Dendritic cell treated with granulocyte-macrophage colony-stimulating factor and Interleukin-4, amounts not matched to agents 40 ng/mL and 50 ng/mL, for 4 days (primary cell): ENCODE results near the gene NPHP4.

Source experiments
- H3K27ac Mint-ChIP-seq: one replicate; pipeline ENCODE4 v1.8.0; 2022; ENCODE audit warnings: mild to moderate bottlenecking, mixed read lengths
- H3K27me3 Mint-ChIP-seq: one replicate; pipeline ENCODE4 v1.8.0; 2022; ENCODE audit warnings: mild to moderate bottlenecking, mixed read lengths
- H3K36me3 Mint-ChIP-seq: one replicate; pipeline ENCODE4 v1.8.0; 2022; ENCODE audit warnings: low read depth, mixed read lengths
- H3K4me1 Mint-ChIP-seq: one replicate; pipeline ENCODE4 v1.8.0; 2022; ENCODE audit warnings: low read depth, mixed read lengths
- H3K4me3 Mint-ChIP-seq: one replicate; pipeline ENCODE4 v1.8.0; 2022; ENCODE audit warnings: mild to moderate bottlenecking, moderate library complexity, mixed read lengths
- H3K9me3 Mint-ChIP-seq: one replicate; pipeline ENCODE4 v1.8.0; 2022; ENCODE audit warnings: mixed read lengths
- intact Hi-C: fragments of 100-400 bp; cut with micrococcal nuclease; formaldehyde crosslinking; loops from one replicate; pipeline ENCODE4 v1.15.0; 2022

The NPHP4 gene

DNA sequence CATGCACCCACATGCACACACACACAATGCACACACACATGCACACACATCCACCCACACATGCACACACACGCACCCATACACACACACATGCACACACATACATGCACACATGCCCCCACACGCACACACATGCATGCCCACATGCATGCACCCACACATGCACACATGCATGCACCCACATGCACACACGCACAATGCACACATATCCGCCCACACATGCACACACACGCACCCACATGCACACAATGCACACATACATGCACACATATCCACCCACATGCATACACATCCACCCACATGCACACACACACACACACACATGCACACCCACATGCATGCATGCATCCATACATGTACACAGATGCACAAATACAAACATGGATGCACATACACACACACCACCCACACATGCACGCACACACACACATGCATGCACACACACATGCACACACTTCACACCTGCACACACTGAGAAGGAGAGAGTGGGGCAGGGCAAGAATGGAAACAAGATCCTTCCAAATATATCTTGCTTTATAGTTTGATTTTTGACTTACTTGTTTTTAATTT is 123.2 kb downstream of the NPHP4 start:
- peaks cover 39% of the 10 kb centered on the region for H3K36me3 Mint-ChIP-seq
- intact Hi-C loops = no loop called here
- H3K27ac Mint-ChIP-seq = no peak overlapping the region
- no peaks in the 10 kb centered on the region for H3K27me3 Mint-ChIP-seq
- no peaks in the 10 kb centered on the region for H3K4me1 Mint-ChIP-seq
- peaks cover 8% of the 10 kb centered on the region for H3K9me3 Mint-ChIP-seq
- H3K4me3 Mint-ChIP-seq = no peak overlapping the region

GRCh38 chr1:5865774-5866173 is 126.5 kb downstream of the NPHP4 start:
- peaks cover 8% of the 10 kb centered on the region for H3K9me3 Mint-ChIP-seq
- no peaks in the 10 kb centered on the region for H3K27me3 Mint-ChIP-seq
- intact Hi-C loops = no loop called here
- H3K27ac Mint-ChIP-seq = no peak overlapping the region
- H3K4me3 Mint-ChIP-seq = no peak overlapping the region
- peaks cover 45% of the 10 kb centered on the region for H3K36me3 Mint-ChIP-seq
- no peaks in the 10 kb centered on the region for H3K4me1 Mint-ChIP-seq

GRCh38 chr1:5865056-5865455 is 127.2 kb downstream of the NPHP4 start:
- Mint-ChIP-seq H3K36me3 (peaks cover 45% of the 10 kb centered on the region), H3K9me3 (peaks cover 8% of the 10 kb centered on the region), H3K27me3 (no peaks in the 10 kb centered on the region), H3K4me3 (no peak overlapping the region), H3K27ac (no peak overlapping the region), H3K4me1 (no peaks in the 10 kb centered on the region)
- intact Hi-C loops = no loop called here

DNA sequence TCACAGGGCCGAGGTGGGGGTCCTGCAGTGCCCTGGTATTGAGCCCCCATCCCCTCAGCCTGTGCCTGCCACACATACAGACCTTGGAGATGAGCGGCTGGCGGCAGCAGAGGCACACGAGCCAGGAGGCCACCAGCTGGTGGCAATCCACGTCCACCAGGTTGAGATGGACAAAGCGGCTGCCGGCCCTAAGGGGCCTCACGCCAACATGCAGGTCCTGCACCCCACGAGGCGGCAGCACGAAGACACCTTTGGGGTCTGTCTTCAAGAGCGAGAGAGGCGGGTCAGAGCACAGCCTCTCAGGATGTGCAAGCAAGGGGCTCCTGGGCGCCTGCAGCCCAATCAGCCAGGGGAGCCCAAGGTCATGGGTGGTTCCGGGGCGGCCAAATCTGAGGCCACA is 128.0 kb downstream of the NPHP4 start:
- no peak overlapping the region for H3K4me3 Mint-ChIP-seq
- peaks cover 45% of the 10 kb centered on the region for H3K36me3 Mint-ChIP-seq
- no peaks in the 10 kb centered on the region for H3K27me3 Mint-ChIP-seq
- H3K9me3 Mint-ChIP-seq = peaks cover 8% of the 10 kb centered on the region
- intact Hi-C loops = no loop called here
- H3K4me1 Mint-ChIP-seq = no peaks in the 10 kb centered on the region
- no peak overlapping the region for H3K27ac Mint-ChIP-seq

GRCh38 chr1:5863238-5863637 is 129.0 kb downstream of the NPHP4 start:
- no peak overlapping the region for H3K27ac Mint-ChIP-seq

GRCh38 chr1:5861871-5862825 is 130.1 kb downstream of the NPHP4 start:
- Mint-ChIP-seq H3K9me3 (no peaks in the 10 kb centered on the region), H3K4me3 (no peak overlapping the region), H3K36me3 (peaks cover 35% of the 10 kb centered on the region), H3K27me3 (no peaks in the 10 kb centered on the region), H3K4me1 (no peaks in the 10 kb centered on the region), H3K27ac (no peak overlapping the region)
- intact Hi-C loops = no loop called here

More at GRCh38 chr1:5863238-5863637, 129.0 kb downstream of the NPHP4 start:
- H3K9me3 Mint-ChIP-seq = no peaks in the 10 kb centered on the region
- no peak overlapping the region for H3K4me3 Mint-ChIP-seq
- H3K27me3 Mint-ChIP-seq = no peaks in the 10 kb centered on the region
- intact Hi-C loops = no loop called here
- peaks cover 45% of the 10 kb centered on the region for H3K36me3 Mint-ChIP-seq
- no peaks in the 10 kb centered on the region for H3K4me1 Mint-ChIP-seq

- H3K36me3 Mint-ChIP-seq = peaks cover 23% of the 10 kb centered on the region
These were observed 131.9 kb downstream of the NPHP4 start for GRCh38 chr1:5860277-5860676.

DNA sequence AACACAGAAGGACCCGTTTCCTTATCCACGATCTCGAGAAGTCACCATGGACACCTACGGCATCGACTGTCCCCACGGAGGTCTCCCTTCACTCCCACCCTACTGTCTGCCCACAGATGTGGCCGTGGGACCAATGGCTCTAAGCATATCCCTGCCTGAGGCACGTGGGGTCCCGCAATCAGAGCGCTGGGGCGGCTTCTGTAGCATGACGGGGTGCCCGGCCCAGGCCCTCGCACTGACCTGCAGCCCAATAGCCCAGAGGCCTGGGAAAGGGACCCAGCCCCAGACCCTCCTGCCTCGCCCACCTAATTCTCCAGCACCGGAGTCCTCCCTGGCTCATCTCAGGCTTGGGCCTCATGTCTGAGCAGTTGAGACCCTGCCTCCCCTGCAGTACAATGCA is 132.5 kb downstream of the NPHP4 start:
- no peaks in the 10 kb centered on the region for H3K9me3 Mint-ChIP-seq
- H3K4me1 Mint-ChIP-seq = no peaks in the 10 kb centered on the region
- H3K36me3 Mint-ChIP-seq = peaks cover 23% of the 10 kb centered on the region
- intact Hi-C loops = no loop called here
- H3K27me3 Mint-ChIP-seq = no peaks in the 10 kb centered on the region
- H3K27ac Mint-ChIP-seq = no peak overlapping the region
- H3K4me3 Mint-ChIP-seq = no peak overlapping the region

More at GRCh38 chr1:5860277-5860676, 131.9 kb downstream of the NPHP4 start:
- no peaks in the 10 kb centered on the region for H3K9me3 Mint-ChIP-seq
- intact Hi-C loops = no loop called here
- no peaks in the 10 kb centered on the region for H3K27me3 Mint-ChIP-seq
- H3K27ac Mint-ChIP-seq = no peak overlapping the region
- H3K4me3 Mint-ChIP-seq = no peak overlapping the region
- H3K4me1 Mint-ChIP-seq = no peaks in the 10 kb centered on the region

- H3K27me3 Mint-ChIP-seq = no peaks in the 10 kb centered on the region
- H3K4me1 Mint-ChIP-seq = no peaks in the 10 kb centered on the region
- H3K36me3 Mint-ChIP-seq = peaks cover 20% of the 10 kb centered on the region
- no peak overlapping the region for H3K27ac Mint-ChIP-seq
- no peak overlapping the region for H3K4me3 Mint-ChIP-seq
- H3K9me3 Mint-ChIP-seq = no peaks in the 10 kb centered on the region
- intact Hi-C loops = no loop called here
These were observed 133.3 kb downstream of the NPHP4 start for GRCh38 chr1:5858844-5859407.

- H3K4me3 Mint-ChIP-seq = no peak overlapping the region
- intact Hi-C loops = no loop called here
- H3K27me3 Mint-ChIP-seq = no peaks in the 10 kb centered on the region
- peaks cover 13% of the 10 kb centered on the region for H3K36me3 Mint-ChIP-seq
- no peak overlapping the region for H3K27ac Mint-ChIP-seq
- no peaks in the 10 kb centered on the region for H3K9me3 Mint-ChIP-seq
- H3K4me1 Mint-ChIP-seq = no peaks in the 10 kb centered on the region
These were observed 134.0 kb downstream of the NPHP4 start for GRCh38 chr1:5858246-5858645.

GRCh38 chr1:5857508-5858090 is 134.6 kb downstream of the NPHP4 start:
- H3K27ac Mint-ChIP-seq = no peak overlapping the region
- no peaks in the 10 kb centered on the region for H3K27me3 Mint-ChIP-seq
- H3K9me3 Mint-ChIP-seq = no peaks in the 10 kb centered on the region
- no peak overlapping the region for H3K4me3 Mint-ChIP-seq
- intact Hi-C loops = no loop called here
- H3K4me1 Mint-ChIP-seq = no peaks in the 10 kb centered on the region
- peaks cover 7% of the 10 kb centered on the region for H3K36me3 Mint-ChIP-seq

DNA sequence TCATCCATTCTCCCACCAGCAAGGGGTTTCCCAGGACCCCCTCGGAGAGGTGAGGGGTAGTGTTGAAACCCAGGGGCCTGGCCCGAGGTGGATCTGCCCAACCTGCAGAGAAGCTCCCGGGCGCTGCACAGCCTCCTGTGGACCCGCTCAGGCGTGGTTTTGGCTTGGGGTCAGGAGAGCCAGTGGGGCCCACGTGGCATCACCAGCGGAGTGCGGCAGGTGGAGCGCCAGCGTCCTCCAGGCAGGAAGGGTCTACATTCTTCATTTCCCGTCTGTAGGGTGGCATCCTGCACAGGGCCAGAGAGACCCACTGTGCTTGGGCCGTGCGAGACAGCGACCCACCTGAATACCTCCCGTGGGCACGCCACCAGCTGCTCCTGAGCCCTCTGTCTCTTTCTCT is 135.2 kb downstream of the NPHP4 start:
- Mint-ChIP-seq H3K4me3 (no peak overlapping the region), H3K36me3 (peaks cover 1% of the 10 kb centered on the region), H3K4me1 (no peaks in the 10 kb centered on the region), H3K27ac (no peak overlapping the region), H3K27me3 (no peaks in the 10 kb centered on the region), H3K9me3 (no peaks in the 10 kb centered on the region)
- intact Hi-C loops = no loop called here

DNA sequence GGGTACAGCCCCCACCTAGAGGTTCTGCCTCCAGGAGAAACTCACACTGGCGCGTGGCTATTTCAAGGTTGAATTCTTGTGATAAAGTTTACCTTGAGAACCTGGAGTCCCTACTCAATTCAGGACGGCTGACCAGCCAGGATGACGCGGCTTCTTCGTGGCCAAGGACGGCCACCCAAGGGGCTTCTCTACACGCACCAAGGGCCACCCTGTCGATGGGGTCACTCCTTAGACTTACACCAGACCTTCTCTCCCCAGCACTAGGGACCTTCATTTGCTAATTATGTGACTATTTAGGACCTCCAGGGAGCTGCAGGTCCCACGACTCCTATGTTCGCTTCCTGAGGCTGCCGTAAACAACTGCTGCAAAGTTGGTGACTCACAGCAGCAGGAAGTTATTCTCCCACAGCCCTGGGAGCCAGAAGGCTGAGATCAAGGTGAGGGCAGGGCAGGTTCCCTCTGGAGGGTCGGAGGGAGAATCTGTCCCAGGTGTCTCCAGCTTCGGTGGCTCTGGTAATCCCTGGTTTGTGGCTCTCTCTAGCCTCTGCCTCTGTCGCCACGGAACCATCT is 135.9 kb downstream of the NPHP4 start:
- intact Hi-C loops = no loop called here
- H3K4me1 Mint-ChIP-seq = no peaks in the 10 kb centered on the region
- no peaks in the 10 kb centered on the region for H3K36me3 Mint-ChIP-seq
- H3K9me3 Mint-ChIP-seq = no peaks in the 10 kb centered on the region
- H3K4me3 Mint-ChIP-seq = no peak overlapping the region
- no peak overlapping the region for H3K27ac Mint-ChIP-seq
- no peaks in the 10 kb centered on the region for H3K27me3 Mint-ChIP-seq
